Measurements from ENCODE around the gene WWOX. TPM values are rescaled to one million over a fixed set of nuclear protein-coding genes. Genes with fewer than 3 reads are reported as not detected.

WWOX gene
- total and polyA plus RNA-seq, 2 of the 13 experiments (the other 11 are each of a cell fraction or from before 2014, with no cell fraction given), result 9.1 to 37.4 TPM

DNA sequence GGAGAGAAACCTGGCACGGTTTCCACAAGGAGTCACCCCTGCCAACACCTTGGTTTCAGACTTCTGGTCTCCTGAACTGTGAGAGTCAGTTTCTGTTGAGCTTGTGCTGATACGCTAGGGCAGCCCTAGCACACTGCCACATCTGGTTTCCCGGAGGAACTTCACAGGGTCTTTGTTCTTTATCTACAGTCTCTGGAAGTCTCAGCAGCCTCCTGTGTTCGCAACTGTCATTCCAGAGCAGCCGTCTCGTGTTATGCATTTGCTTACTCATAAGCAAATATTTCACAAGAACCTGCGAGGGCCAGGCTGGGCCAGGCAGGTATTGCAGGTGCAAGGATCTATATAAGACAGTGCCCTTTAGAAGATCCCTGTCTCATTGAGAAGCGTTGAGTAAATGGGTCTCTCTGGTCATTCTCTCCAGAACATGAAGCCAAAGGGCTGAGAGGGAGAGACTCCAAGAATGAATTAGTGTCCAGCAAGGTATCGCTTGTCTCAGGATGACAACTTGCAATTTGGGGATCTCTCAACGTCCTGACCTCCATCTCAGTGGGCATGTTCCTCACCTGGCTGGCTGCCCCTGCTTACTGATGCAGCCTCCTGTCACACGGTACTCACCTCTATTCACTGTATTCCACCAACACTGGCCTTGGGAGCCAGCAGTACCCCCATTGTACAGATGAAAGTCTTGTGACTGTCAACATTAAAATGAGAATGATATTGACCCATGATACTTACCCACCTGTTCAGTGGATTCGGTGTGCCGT lies 141.2 kb downstream of the WWOX start (continued):
- TF ChIP-seq ZNF746 (CRISPR knock-in tag; IDR thresholded peaks at IDR 0.05) (no peak), ELF4 (CRISPR knock-in tag; IDR thresholded peaks at IDR 0.05; ENCODE audit: borderline replicate concordance) (no peak), SMARCC2 (IDR thresholded peaks at IDR 0.05) (no peak), ZNF3 (CRISPR knock-in tag; IDR thresholded peaks at IDR 0.05) (peak; percentile 39; the same call in 1 of the 2 replicates), IKZF1 (IDR thresholded peaks at IDR 0.05) (no peak), CC2D1A (CRISPR knock-in tag; IDR thresholded peaks at IDR 0.05) (no peak), TMF1 (CRISPR knock-in tag; IDR thresholded peaks at IDR 0.05; ENCODE audit: low read depth) (0 out of 2 replicates have a peak, but pooled peaks have one; percentile 25), MEF2D (CRISPR knock-in tag; IDR thresholded peaks at IDR 0.05) (no peak), TBX2 (CRISPR knock-in tag; IDR thresholded peaks at IDR 0.05; ENCODE audit: borderline replicate concordance) (0 out of 2 replicates have a peak, but pooled peaks have one; percentile 13), ZNF329 (CRISPR knock-in tag; IDR thresholded peaks at IDR 0.05; ENCODE audit: low read depth) (no peak)
- TF ChIP-seq, protein P1, sequence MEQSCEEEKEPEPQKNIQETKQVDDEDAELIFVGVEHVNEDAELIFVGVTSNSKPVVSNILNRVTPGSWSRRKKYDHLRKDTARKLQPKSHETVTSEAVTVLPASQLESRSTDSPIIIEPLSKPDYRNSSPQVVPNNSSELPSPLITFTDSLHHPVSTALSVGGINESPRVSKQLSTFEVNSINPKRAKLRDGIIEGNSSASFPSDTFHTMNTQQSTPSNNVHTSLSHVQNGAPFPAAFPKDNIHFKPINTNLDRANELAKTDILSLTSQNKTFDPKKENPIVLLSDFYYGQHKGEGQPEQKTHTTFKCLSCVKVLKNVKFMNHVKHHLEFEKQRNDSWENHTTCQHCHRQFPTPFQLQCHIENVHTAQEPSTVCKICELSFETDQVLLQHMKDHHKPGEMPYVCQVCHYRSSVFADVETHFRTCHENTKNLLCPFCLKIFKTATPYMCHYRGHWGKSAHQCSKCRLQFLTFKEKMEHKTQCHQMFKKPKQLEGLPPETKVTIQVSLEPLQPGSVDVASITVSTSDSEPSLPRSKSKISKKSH (CRISPR knock-in tag; IDR thresholded peaks at IDR 0.05; ENCODE audit: borderline replicate concordance), result no peak
- TF ChIP-seq, protein P2, sequence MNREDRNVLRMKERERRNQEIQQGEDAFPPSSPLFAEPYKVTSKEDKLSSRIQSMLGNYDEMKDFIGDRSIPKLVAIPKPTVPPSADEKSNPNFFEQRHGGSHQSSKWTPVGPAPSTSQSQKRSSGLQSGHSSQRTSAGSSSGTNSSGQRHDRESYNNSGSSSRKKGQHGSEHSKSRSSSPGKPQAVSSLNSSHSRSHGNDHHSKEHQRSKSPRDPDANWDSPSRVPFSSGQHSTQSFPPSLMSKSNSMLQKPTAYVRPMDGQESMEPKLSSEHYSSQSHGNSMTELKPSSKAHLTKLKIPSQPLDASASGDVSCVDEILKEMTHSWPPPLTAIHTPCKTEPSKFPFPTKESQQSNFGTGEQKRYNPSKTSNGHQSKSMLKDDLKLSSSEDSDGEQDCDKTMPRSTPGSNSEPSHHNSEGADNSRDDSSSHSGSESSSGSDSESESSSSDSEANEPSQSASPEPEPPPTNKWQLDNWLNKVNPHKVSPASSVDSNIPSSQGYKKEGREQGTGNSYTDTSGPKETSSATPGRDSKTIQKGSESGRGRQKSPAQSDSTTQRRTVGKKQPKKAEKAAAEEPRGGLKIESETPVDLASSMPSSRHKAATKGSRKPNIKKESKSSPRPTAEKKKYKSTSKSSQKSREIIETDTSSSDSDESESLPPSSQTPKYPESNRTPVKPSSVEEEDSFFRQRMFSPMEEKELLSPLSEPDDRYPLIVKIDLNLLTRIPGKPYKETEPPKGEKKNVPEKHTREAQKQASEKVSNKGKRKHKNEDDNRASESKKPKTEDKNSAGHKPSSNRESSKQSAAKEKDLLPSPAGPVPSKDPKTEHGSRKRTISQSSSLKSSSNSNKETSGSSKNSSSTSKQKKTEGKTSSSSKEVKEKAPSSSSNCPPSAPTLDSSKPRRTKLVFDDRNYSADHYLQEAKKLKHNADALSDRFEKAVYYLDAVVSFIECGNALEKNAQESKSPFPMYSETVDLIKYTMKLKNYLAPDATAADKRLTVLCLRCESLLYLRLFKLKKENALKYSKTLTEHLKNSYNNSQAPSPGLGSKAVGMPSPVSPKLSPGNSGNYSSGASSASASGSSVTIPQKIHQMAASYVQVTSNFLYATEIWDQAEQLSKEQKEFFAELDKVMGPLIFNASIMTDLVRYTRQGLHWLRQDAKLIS (CRISPR knock-in tag; IDR thresholded peaks at IDR 0.05), result no peak
- TF ChIP-seq, protein P3, sequence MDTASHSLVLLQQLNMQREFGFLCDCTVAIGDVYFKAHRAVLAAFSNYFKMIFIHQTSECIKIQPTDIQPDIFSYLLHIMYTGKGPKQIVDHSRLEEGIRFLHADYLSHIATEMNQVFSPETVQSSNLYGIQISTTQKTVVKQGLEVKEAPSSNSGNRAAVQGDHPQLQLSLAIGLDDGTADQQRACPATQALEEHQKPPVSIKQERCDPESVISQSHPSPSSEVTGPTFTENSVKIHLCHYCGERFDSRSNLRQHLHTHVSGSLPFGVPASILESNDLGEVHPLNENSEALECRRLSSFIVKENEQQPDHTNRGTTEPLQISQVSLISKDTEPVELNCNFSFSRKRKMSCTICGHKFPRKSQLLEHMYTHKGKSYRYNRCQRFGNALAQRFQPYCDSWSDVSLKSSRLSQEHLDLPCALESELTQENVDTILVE (CRISPR knock-in tag; IDR thresholded peaks at IDR 0.05), result peak; percentile 51; the same call in 1 of the 2 replicates
- TF ChIP-seq, protein P4, sequence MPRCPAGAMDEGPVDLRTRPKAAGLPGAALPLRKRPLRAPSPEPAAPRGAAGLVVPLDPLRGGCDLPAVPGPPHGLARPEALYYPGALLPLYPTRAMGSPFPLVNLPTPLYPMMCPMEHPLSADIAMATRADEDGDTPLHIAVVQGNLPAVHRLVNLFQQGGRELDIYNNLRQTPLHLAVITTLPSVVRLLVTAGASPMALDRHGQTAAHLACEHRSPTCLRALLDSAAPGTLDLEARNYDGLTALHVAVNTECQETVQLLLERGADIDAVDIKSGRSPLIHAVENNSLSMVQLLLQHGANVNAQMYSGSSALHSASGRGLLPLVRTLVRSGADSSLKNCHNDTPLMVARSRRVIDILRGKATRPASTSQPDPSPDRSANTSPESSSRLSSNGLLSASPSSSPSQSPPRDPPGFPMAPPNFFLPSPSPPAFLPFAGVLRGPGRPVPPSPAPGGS (CRISPR knock-in tag; IDR thresholded peaks at IDR 0.05), result no peak
- TF ChIP-seq, protein P5, sequence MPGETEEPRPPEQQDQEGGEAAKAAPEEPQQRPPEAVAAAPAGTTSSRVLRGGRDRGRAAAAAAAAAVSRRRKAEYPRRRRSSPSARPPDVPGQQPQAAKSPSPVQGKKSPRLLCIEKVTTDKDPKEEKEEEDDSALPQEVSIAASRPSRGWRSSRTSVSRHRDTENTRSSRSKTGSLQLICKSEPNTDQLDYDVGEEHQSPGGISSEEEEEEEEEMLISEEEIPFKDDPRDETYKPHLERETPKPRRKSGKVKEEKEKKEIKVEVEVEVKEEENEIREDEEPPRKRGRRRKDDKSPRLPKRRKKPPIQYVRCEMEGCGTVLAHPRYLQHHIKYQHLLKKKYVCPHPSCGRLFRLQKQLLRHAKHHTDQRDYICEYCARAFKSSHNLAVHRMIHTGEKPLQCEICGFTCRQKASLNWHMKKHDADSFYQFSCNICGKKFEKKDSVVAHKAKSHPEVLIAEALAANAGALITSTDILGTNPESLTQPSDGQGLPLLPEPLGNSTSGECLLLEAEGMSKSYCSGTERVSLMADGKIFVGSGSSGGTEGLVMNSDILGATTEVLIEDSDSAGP (CRISPR knock-in tag; IDR thresholded peaks at IDR 0.05; ENCODE audit: borderline replicate concordance), result no peak
- TF ChIP-seq, protein P6, sequence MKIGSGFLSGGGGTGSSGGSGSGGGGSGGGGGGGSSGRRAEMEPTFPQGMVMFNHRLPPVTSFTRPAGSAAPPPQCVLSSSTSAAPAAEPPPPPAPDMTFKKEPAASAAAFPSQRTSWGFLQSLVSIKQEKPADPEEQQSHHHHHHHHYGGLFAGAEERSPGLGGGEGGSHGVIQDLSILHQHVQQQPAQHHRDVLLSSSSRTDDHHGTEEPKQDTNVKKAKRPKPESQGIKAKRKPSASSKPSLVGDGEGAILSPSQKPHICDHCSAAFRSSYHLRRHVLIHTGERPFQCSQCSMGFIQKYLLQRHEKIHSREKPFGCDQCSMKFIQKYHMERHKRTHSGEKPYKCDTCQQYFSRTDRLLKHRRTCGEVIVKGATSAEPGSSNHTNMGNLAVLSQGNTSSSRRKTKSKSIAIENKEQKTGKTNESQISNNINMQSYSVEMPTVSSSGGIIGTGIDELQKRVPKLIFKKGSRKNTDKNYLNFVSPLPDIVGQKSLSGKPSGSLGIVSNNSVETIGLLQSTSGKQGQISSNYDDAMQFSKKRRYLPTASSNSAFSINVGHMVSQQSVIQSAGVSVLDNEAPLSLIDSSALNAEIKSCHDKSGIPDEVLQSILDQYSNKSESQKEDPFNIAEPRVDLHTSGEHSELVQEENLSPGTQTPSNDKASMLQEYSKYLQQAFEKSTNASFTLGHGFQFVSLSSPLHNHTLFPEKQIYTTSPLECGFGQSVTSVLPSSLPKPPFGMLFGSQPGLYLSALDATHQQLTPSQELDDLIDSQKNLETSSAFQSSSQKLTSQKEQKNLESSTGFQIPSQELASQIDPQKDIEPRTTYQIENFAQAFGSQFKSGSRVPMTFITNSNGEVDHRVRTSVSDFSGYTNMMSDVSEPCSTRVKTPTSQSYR (CRISPR knock-in tag; IDR thresholded peaks at IDR 0.05; ENCODE audit: borderline replicate concordance), result no peak
